D721Med (cell line): ENCODE data around the gene MRPL36.
"Not testable (repeated sequence)": the region's sequence is repeated elsewhere in the genome, so short reads cannot be mapped to it uniquely, and the experiment has no call there.

Experiments
- DNase-seq: peaks from one replicate; pipeline ENCODE4 v3.0.0; 2011; ENCODE audit warnings: low spot score; ENCODE audit not compliant: insufficient read length
- FAIRE-seq: peaks from 2 replicates; lab custom pipeline; 2011; peaks lifted over from hg19 to GRCh38; lab: Jason Lieb, UNC
- TF ChIP-seq, protein P1 (sequence below): IDR thresholded peaks from 2 replicates; pipeline ENCODE4 v1.5.1; 2012; ENCODE audit warnings: mild to moderate bottlenecking, control low read depth; ENCODE audit not compliant: insufficient read depth; ENCODE audit errors: missing control alignments

MRPL36 gene

DNA sequence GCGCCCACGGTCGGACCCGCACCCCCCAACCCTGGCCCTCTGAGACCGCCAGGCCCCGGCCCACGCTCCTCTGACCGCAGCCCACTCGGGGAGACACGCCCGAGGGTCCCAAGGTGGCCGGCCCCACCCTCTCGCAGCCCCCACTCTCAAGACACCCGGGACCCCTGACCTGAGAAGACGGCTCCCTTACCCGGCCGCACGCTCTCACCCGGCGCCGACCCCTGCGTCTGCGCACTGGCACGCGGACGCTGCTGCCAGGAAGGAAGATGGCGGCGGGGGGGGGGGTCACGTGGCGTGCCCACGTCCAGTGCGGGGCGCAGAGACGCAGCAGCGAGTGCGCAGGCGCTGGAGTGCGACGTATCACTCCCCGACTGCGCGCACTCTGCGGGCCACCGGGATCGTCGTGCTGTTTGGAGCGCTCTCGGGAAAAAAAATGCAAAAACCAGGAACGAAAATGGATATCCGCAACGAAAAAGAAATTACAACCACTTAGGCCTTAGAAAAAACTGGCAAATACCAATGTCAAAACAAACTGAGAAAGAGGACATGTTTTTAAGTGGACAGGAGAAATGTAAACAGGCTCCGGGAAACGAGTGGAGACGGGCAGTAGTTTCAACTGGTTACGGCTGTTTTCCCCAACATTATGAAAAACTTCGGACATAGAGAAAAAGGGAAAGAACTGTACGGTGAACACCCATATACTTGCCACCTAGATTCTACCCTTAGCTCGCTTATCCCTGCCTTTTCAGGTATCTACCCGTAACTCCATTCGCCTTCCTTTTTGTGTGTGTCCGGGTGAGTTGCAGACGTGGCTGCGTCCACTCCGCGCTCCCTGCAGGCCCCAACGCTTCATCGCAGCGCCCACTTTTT lies at the start of gene MRPL36:
TSS of gene MRPL36 (minus strand) at position 236 of the 870 bp plus-strand sequence. CDS start 902 bp downstream, outside the sequence.
- TF ChIP-seq, protein P1, sequence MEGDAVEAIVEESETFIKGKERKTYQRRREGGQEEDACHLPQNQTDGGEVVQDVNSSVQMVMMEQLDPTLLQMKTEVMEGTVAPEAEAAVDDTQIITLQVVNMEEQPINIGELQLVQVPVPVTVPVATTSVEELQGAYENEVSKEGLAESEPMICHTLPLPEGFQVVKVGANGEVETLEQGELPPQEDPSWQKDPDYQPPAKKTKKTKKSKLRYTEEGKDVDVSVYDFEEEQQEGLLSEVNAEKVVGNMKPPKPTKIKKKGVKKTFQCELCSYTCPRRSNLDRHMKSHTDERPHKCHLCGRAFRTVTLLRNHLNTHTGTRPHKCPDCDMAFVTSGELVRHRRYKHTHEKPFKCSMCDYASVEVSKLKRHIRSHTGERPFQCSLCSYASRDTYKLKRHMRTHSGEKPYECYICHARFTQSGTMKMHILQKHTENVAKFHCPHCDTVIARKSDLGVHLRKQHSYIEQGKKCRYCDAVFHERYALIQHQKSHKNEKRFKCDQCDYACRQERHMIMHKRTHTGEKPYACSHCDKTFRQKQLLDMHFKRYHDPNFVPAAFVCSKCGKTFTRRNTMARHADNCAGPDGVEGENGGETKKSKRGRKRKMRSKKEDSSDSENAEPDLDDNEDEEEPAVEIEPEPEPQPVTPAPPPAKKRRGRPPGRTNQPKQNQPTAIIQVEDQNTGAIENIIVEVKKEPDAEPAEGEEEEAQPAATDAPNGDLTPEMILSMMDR, result no peak
- no peak for FAIRE-seq
- peak; percentile 95 for DNase-seq

DNA sequence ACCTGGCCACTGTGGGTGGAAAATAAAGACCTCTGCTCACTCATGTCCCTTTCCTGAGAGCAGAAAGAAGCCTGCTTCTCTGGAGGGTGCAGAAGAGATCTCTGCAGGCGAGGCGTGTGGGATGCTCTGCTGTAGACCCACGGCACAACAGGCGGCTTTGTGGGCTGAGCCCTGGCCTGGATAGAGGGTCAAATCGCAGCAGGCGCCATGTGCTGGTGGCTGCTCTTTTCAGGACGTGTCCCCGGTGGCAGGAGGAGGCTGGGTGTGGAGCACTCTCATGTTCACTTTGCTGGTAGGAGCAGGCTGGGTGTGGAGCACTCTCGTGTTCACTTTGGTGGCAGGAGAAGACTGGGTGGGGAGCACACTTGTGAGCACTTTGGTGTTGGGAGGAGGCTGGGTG lies 48.0 kb upstream of the MRPL36 start:
- DNase-seq (no peak), FAIRE-seq (no peak)
- TF ChIP-seq, protein P1, result no peak

DNA sequence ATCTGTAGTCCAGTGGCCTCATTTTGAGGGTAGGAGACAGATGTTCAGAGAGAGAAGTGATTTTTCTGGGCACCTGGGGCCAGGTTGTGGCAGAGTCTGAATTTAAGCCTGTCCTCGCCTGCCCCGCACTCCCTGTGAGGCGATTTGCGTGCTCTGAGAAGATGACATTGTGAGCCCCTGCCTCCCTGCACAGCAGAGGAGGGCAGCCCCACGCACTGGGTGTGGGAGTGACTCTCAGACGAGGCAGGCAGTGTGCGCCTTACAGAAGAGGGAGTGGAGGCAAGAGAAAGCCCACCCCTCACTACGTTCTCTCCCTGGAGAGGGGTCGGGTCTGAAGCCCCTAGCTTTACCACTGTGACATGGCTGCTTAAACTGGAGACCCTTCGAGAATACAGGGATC lies 47.4 kb upstream of the MRPL36 start:
- TF ChIP-seq, protein P1, result no peak
- no peak for DNase-seq
- FAIRE-seq, result no peak

DNA sequence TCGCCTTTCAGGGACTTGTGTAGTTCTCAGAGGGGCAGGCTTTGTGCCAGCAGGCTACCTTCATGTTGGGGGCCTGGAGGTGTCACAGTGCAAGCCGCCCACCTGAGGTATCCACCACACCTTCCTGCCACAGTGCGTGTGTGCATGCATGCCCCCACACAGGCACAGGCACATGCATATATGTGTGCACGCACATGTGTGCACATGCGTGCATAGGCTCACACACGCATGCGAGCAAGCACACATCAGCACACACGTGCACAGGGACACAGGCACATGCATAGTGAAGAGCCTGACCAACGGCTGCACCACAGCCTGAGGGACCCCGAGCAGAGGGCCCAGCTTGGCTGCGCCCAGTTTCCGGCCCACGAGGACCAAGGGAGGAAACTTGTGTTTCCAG lies 46.9 kb upstream of the MRPL36 start:
- DNase-seq (no peak), FAIRE-seq (no peak)

DNA sequence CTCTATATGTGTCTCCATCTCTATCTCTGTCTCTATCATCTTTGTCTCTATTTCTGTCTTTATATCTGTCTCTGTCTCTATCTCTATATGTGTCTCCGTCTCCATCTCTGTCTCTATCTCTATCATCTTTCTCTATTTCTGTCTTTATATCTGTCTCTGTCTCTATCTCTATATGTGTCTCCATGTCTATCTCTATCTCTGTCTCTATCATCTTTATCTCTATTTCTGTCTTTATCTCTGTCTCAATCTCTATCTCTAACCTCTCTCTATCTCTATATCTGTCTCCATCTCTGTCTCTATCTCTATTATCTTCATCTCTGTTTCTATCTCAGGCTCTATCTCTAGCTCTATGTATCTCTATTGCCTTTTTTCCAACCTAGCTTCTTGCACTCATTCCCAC lies 46.1 kb upstream of the MRPL36 start:
- TF ChIP-seq, protein P1, result no peak
- no peak for DNase-seq
- FAIRE-seq, result no peak

More for the DNA sequence above, 46.9 kb upstream of the MRPL36 start:
- TF ChIP-seq, protein P1, result no peak

DNA sequence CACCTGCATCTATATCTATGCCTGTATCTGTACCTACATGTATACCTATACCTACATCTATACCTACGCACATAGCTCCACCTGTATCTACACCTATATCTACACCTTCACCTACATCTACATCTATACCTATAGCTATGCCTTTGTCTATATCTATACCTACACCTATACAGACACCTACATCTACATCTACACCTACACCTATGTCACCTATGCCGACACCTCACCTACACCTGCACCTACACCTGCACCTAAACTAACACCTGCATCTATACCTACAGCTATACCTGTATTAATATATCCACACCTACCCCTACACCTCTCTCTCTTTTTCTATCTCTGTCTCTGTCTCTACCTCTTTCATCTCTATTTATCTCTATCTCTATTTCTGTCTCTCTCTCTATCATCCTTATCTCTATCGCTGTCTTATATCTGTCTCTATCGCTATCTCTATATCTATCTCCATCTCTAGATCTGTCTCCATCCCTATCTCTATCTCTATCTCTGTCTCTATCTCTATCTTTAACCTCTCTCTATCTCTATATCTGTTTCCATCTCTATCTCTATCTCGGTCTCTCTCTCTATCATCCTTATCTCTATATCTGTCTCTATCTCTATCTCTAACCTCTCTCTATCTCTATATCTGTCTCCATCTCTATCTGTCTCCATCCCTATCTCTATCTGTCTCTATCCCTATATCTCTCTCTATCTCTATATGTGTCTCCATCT lies 45.2 kb upstream of the MRPL36 start:
- FAIRE-seq, result no peak

DNA sequence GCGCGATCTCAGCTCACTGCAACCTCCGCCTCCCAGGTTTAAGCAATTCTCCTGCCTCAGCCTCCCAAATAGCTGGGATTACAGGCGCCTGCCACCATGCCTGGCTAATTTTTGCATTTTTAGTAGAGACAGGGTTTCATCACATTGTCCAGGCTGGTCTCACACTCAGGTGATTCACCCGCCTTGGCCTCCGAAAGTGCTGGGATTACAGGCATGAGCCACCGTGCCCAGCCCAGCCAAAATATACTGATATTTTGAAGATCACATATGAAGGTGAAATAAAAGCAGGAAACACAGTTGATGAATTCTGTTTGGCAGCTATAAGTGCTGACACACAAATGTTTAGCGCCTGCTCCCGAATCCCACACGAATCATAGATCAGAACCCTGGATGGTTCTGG lies 44.1 kb upstream of the MRPL36 start:
- not testable (repeated sequence) for FAIRE-seq, DNase-seq

More for the DNA sequence above, 45.2 kb upstream of the MRPL36 start:
- TF ChIP-seq, protein P1, result no peak
- DNase-seq, result no peak
